ENCODE measurements around the gene GPR183.
"Not testable (repeated sequence)": the region's sequence is repeated elsewhere in the genome, so short reads cannot be mapped to it uniquely, and the experiment has no call there.

Gene GPR183

GRCh38 chr13:99265821-99266426, 41.3 kb downstream of the GPR183 start:
- no peak for DNase-seq

- no peak for DNase-seq
Observed at GRCh38 chr13:99265162-99265800, 41.9 kb downstream of the GPR183 start.

- no peak for DNase-seq
Observed at GRCh38 chr13:99264051-99264450, 43.1 kb downstream of the GPR183 start.

- no peak for DNase-seq
Observed at GRCh38 chr13:99263126-99263785, 43.9 kb downstream of the GPR183 start.

GRCh38 chr13:99261059-99261458, 46.1 kb downstream of the GPR183 start:
- no peak for DNase-seq

GRCh38 chr13:99260216-99260615, 47.0 kb downstream of the GPR183 start:
- DNase-seq: no peak

- DNase-seq: no peak
Observed at GRCh38 chr13:99258946-99259345, 48.3 kb downstream of the GPR183 start.

- peak; percentile 13 for DNase-seq
Observed at GRCh38 chr13:99258210-99258860, 48.9 kb downstream of the GPR183 start, which contains the start of gene GPR18. Gene GPR18 (minus strand): TSS chr13:99258379. CDS start chr13:99255872, 2,507 bp downstream.

GRCh38 chr13:99257291-99257690, 49.9 kb downstream of the GPR183 start:
- DNase-seq: no peak

GRCh38 chr13:99256709-99257108, 50.5 kb downstream of the GPR183 start:
- no peak for DNase-seq

- DNase-seq: no peak
Observed at GRCh38 chr13:99256283-99256682, 50.9 kb downstream of the GPR183 start.

- DNase-seq: no peak
Observed at GRCh38 chr13:99255271-99255670, 51.9 kb downstream of the GPR183 start.

- no peak for DNase-seq
Observed at GRCh38 chr13:99254830-99255229, 52.4 kb downstream of the GPR183 start.

- DNase-seq: no peak
Observed at GRCh38 chr13:99251921-99252320, 55.3 kb downstream of the GPR183 start.

- DNase-seq: no peak
Observed at GRCh38 chr13:99250982-99251825, 56.0 kb downstream of the GPR183 start.

GRCh38 chr13:99249606-99250005, 57.6 kb downstream of the GPR183 start:
- DNase-seq: not testable (repeated sequence)

- not testable (repeated sequence) for DNase-seq
Observed at GRCh38 chr13:99249178-99249577, 58.0 kb downstream of the GPR183 start.

- no peak for DNase-seq
Observed at GRCh38 chr13:99246100-99246499, 61.1 kb downstream of the GPR183 start.
